Measurements from ENCODE around the gene DNAJC5G.
"Not testable (repeated sequence)": the region's sequence is repeated elsewhere in the genome, so short reads cannot be mapped to it uniquely, and the experiment has no call there.

DNAJC5G gene

DNA sequence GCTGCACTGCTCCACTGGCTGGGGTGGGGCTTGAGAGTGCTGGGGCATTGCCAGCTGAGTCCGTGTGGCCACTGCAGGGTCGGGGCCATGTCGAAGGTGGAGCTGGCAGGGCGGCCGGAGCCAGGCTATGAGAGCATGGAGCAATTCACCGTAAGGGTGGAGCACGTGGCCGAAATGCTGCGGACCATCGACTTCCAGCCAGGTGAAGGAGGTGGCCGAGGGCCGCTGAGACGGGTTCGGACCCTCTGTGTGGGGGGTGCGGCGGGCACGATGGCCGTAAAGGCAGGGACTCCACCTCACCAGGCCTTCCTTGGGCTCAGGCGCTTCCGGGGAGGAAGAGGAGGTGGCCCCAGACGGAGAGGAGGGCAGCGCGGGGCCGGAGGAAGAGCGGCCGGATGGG lies 30.9 kb downstream of the DNAJC5G start:
- no peak for FAIRE-seq
- no peak for DNase-seq (ENCODE audit: insufficient read length)
- TF ChIP-seq POLR2A (IDR thresholded peaks at IDR 0.05; ENCODE audit: low read depth, low read length) (no peak), POLR2AphosphoS5 (IDR thresholded peaks at IDR 0.05; ENCODE audit: low read depth, low read length) (no peak), TAF1 (IDR thresholded peaks at IDR 0.05; ENCODE audit: borderline replicate concordance, low read depth, low read length) (no peak)

DNA sequence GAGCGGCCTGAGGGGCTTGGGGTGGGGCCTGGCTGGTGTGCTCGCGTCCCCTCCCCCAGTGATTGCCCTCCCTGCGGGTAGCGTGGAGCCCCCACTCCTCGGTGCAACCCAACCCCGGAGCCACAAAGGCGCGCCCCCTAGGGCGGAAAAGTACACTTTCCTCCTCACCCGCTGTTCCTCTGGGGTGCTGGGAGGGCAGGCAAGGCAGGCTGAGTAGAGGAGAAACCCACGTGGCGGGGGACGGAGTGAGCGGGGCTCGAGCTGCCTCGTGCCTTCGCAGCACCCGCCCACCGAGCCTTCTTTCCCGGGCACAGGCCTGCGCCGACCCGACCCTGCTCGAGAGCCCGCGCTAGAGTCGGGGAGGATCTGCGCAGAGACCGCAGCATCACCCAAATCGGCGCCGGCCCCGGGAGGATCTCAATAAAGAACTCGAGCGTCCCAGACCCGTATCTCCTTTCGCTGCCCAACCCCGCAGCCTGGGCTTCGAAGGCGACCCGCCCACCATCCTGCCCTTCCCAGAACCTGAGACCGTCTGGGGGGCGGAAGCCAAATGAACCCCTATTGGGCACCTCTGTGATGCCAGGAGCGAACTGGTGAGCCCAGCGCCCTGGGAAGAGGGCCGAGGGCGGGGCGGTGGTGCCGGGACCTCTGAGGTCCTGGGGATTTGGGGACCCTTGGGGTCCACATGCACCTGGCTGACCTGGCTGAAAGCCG lies 31.5 kb downstream of the DNAJC5G start:
- FAIRE-seq (no peak), DNase-seq (ENCODE audit: insufficient read length) (no peak)
- TF ChIP-seq POLR2AphosphoS5 (IDR thresholded peaks at IDR 0.05; ENCODE audit: low read depth, low read length) (no peak), POLR2A (IDR thresholded peaks at IDR 0.05; ENCODE audit: low read depth, low read length) (no peak), TAF1 (IDR thresholded peaks at IDR 0.05; ENCODE audit: borderline replicate concordance, low read depth, low read length) (no peak)

DNA sequence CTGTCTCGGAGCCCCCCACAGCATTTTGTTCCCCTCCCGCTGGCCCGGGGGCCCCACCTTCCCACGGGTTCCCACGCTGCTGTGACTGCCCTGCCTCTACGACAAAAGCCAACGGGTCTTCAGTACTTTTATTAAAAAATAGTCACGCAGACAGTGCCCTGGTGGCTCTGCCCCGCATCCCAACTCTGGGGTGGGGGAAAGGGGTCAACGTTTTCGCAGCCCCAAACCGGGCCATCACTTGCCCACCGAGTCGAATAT lies 32.0 kb downstream of the DNAJC5G start:
- TF ChIP-seq POLR2AphosphoS5 (IDR thresholded peaks at IDR 0.05; ENCODE audit: low read depth, low read length) = no peak
- FAIRE-seq = no peak

DNA sequence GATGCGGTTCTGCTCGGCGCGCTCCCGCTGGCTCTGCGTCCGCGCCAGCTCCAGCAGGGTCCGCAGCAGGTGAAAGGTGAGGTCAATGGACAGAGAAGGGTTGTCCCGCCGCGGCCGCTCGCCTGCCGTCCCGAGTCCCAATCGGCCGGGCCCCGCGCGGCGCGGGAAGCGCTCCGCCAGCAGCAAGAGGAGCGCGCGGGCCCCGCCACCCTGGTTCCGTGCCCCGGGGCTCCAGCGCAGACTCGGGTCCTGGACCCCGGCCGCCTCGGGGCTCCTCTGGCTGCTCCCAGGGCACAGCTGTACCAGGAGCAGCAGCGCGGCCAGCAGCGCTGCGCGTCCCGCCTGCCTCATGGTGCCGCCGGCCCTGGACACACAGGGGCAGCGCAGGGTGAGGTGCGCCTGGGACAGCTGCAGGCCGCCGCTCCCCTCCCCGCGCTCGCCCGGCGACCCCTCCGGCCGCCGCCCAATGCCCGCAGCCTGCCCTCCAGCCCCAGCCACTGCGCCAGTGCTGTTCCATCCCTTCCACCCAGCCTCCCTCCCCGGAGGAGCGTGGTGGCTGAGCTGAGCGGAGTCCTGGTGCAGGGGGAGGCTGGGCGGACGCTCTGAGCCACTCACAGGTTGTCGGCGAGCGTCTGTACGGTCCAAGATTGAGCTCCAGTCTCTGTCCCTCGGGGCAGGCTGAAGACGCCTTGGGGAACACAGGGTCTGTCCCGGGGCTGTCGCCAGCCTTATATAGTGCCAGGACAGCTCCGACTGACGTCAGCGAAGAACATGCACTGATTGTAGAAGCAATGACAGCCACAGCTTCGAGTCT lies 32.5 kb downstream of the DNAJC5G start:
- TF ChIP-seq POLR2AphosphoS5 (IDR thresholded peaks at IDR 0.05; ENCODE audit: low read depth, low read length) (no peak), TAF1 (IDR thresholded peaks at IDR 0.05; ENCODE audit: borderline replicate concordance, low read depth, low read length) (no peak), POLR2A (IDR thresholded peaks at IDR 0.05; ENCODE audit: low read depth, low read length) (no peak)
- DNase-seq (ENCODE audit: insufficient read length) (no peak), FAIRE-seq (no peak)

More for the DNA sequence above, 32.0 kb downstream of the DNAJC5G start:
- no peak for DNase-seq (ENCODE audit: insufficient read length)

DNA sequence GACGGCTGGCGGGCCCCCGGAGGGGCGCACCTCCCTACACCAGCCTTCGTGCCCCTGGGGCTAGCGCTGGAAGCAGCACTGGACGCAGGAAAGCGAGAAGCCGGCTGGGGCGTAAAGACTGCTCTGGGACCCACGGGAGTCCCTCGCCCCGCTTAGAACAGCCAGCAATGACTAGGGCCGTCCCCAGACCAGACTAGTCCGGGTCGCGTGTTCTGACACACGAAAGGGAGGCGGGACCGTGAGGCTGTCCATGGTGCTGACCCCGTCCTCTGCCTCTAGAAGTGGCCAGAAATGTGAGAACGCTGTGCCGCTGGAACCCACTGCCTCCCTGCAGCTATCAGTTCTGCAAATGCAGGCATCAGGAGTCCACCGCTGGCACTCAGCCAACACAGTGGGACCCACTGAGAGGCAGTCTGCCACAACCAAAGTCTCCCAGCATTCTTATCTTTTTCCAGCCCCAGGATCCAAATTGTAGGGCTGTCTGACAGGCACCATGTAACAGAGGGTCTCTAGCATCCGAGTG lies 33.2 kb downstream of the DNAJC5G start, which contains the start of gene UCN:
UCN (minus strand) TSS at position 87 of the 523 bp plus-strand sequence. CDS start 550 bp downstream, outside the sequence.
- no peak for FAIRE-seq
- no peak for TF ChIP-seq POLR2A (IDR thresholded peaks at IDR 0.05; ENCODE audit: low read depth, low read length)
- no peak for TF ChIP-seq POLR2AphosphoS5 (IDR thresholded peaks at IDR 0.05; ENCODE audit: low read depth, low read length)
- no peak for TF ChIP-seq TAF1 (IDR thresholded peaks at IDR 0.05; ENCODE audit: borderline replicate concordance, low read depth, low read length)
- DNase-seq (ENCODE audit: insufficient read length) = no peak

DNA sequence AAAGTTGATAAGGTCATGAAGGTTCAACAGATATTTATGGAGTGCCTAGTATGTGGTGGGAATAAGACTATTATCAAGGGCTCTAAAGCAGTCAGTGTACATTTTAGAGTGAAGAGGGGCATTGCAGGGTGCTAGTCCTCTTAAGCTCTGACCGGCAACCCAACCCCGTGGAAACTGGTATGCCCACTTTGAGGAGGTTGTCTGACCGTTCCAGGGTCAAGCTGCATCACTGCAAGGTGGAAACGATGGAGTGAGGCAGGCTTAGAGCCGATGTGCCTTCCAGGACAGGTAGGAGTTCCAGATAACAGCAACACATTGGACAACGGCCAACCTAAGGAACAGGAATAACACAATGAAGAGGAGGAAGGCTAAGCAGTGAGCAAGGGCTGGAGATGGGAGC lies 34.4 kb downstream of the DNAJC5G start:
- FAIRE-seq (no peak), DNase-seq (ENCODE audit: insufficient read length) (no peak)
- no peak for TF ChIP-seq TAF1 (IDR thresholded peaks at IDR 0.05; ENCODE audit: borderline replicate concordance, low read depth, low read length)
- no peak for TF ChIP-seq POLR2A (IDR thresholded peaks at IDR 0.05; ENCODE audit: low read depth, low read length)
- no peak for TF ChIP-seq POLR2AphosphoS5 (IDR thresholded peaks at IDR 0.05; ENCODE audit: low read depth, low read length)

DNA sequence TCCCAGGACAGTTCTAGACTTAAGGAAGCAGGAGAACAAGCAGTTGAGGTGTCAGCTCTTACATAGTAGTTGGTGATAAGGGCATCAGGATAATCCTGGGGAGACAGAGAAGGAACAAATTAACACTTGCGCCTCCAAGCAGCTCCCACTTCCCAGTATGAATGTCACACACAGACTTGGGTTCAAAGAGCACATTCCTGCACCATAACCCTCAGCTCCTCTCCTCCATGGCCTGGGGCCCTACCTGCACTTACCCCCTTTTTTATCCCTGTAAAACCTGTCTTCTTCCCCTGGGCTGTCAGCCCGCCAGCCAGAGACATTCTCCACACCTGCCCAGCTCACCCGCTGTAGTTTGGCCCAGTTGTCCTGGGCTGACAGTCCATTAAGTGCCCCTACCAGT lies 36.9 kb downstream of the DNAJC5G start:
- no peak for TF ChIP-seq TAF1 (IDR thresholded peaks at IDR 0.05; ENCODE audit: borderline replicate concordance, low read depth, low read length)
- FAIRE-seq (no peak), DNase-seq (ENCODE audit: insufficient read length) (no peak)

DNA sequence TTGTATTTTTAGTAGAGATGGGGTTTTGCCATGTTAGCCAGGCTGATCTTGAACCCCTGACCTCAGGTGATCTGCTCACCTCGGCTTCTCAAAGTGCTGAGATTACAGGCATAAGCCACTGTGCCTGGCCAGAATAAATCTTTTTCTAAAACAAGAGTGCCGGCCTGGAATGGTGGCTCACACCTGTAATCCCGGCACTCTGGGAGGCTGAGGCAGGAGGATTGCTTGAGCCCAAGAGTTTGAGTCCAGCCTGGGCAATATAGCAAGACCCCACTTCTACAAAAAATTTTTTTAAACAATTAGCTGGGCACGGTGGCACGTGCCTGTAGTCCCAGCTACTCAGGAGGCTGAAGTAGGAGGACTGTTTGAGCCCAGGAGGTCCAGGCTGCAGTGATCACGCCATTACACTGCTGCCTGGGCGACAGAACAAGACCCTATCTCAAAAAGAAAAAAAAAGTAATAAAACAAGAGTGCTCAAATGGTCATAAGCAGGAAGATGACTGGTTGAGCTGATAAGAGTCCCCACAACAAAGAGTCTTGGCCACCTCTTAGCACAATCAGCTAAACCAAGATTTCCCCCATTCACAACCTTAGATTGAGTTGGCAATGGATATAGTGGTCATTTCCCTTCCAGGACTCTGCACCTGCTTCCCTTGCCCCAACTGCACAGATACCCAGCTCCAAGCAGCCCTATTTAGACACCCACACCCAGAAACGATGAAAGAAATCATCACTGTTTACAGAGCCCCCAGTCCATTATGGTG lies 38.8 kb downstream of the DNAJC5G start:
- no peak for DNase-seq (ENCODE audit: insufficient read length)
- no peak for FAIRE-seq
- TF ChIP-seq POLR2AphosphoS5 (IDR thresholded peaks at IDR 0.05; ENCODE audit: low read depth, low read length) = no peak
- TF ChIP-seq POLR2A (IDR thresholded peaks at IDR 0.05; ENCODE audit: low read depth, low read length) = no peak
- TF ChIP-seq TAF1 (IDR thresholded peaks at IDR 0.05; ENCODE audit: borderline replicate concordance, low read depth, low read length) = no peak

DNA sequence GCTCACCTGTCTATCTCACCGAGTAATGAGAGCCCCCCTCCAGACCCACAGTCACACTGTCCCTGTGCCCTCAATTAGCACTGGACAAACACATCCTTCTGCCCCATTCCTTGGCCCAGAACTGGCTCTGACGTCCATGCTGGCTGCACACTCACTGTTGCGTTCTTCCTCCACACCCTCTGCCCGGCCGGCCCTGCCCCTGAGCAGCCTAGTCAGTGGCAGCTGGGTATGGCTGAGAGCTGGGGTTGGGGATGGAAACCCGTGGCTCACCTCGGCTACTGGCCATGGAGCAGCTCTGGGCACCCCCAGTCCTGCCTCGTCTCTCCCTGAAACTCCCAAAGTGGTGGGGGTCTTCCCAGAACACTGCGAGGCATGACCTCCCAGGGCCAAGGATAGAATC lies 39.5 kb downstream of the DNAJC5G start:
- DNase-seq (ENCODE audit: insufficient read length) (no peak), FAIRE-seq (no peak)
- TF ChIP-seq TAF1 (IDR thresholded peaks at IDR 0.05; ENCODE audit: borderline replicate concordance, low read depth, low read length) (no peak), POLR2AphosphoS5 (IDR thresholded peaks at IDR 0.05; ENCODE audit: low read depth, low read length) (no peak), POLR2A (IDR thresholded peaks at IDR 0.05; ENCODE audit: low read depth, low read length) (no peak)

DNA sequence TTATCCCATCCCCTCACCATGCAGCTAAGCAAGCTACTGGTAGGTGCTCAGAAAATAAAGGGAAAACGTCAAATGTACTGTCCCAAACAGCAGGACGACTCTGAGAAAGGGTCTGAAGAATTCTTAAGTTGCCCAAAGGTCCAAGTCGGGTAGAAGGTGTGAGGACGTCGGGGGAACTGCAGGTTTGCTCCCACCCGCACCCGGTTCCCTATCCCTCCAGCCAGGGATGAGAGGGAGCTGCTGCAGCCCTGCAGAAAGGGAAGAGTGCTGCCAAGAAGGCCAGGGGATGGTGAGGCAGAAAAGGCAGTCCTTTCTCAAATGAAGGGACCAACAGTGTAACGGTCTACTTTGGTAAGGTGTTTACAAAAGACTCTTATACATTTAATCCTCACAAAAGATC lies 39.9 kb downstream of the DNAJC5G start:
- no peak for DNase-seq (ENCODE audit: insufficient read length)
- FAIRE-seq = no peak
- TF ChIP-seq TAF1 (IDR thresholded peaks at IDR 0.05; ENCODE audit: borderline replicate concordance, low read depth, low read length) (no peak), POLR2A (IDR thresholded peaks at IDR 0.05; ENCODE audit: low read depth, low read length) (no peak), POLR2AphosphoS5 (IDR thresholded peaks at IDR 0.05; ENCODE audit: low read depth, low read length) (no peak)

DNA sequence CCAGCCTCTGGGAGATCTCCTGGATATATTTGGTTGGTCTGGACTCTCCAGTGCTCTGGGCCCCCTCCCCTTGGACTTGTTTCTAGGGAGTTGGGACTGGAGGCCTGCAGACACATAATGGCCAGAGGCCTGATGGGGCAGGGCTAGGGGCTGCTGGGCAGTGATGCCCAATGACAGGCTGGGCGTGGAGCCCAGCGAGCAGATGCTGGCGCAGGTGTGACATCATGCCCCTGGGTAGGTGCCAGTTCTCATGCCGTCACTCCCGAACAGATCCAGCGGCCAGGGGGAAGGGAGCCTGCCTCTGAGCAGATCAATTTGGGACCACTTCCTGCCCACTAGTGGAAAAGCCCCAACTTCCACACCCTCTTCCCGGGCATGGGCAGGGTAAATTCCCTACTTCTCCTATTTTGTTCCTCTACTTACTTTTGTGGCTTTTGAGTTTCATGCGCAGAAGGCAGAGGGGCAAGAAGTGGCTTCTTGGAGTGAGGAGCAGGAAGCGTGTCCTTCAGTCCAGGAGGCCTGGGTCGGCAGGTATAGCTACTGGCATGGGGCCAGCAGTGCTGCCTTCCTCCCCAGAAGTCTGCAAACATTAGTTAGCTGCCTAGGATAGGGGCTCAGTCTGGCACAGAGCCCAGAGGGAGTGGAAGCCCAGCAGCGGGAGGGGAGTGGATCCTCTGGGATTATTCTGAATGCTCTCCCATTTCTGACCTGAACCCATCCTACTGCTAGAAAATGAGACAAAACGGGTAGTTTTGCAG lies 41.6 kb downstream of the DNAJC5G start:
- no peak for TF ChIP-seq TAF1 (IDR thresholded peaks at IDR 0.05; ENCODE audit: borderline replicate concordance, low read depth, low read length)
- no peak for TF ChIP-seq POLR2A (IDR thresholded peaks at IDR 0.05; ENCODE audit: low read depth, low read length)
- TF ChIP-seq POLR2AphosphoS5 (IDR thresholded peaks at IDR 0.05; ENCODE audit: low read depth, low read length) = no peak
- no peak for DNase-seq (ENCODE audit: insufficient read length)
- no peak for FAIRE-seq

DNA sequence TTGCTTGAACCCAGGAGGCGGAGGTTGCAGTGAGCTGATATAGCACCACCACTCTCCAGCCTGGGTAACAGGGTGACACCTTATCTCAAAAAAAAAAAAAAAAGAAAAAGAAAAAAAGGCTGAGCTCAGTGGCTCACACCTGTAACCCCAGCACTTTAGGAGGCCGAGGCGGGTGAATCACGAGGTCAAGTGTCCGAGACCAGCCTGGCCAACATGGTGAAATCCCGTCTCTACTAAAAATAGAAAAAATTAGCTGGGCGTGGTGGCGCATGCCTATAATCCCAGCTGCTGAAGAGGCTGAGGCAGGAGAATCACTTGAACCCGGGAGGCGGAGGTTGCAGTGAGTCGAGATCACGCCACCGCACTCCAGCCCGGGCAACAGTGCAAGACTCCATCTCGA lies 44.6 kb downstream of the DNAJC5G start:
- FAIRE-seq; DNase-seq (ENCODE audit: insufficient read length): not testable (repeated sequence)

All from GM12892 (cell line).